Right kidney (tissue), 1 donor: ENCODE measurements around the gene SS18.

Experiments
- DNase-seq: peaks from one replicate; pipeline ENCODE4 v3.0.0-alpha.2; 2016

SS18 gene

GRCh38 chr18:26073758-26074157, 16.7 kb downstream of the SS18 start:
- DNase-seq: no peak

- no peak for DNase-seq
These were observed 18.7 kb downstream of the SS18 start for GRCh38 chr18:26071725-26072124.

DNA sequence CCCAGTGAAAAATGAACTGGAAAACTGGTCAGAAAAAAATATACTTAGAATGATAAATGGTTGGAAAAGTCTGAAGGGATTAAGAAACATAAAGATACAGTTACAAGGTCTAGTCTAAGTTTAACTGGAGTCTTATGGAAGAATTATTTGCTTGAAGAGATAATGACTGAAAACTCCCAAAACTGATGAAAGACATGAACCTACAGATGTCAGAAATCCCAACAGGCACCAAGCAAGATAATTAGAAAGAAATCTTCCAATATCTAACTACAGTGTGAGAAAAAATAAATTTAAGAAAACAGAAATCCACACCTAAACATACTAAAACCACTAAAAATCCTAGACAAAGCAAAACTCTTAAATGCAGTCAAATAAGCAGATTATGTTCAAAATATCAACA, 19.4 kb downstream of the SS18 start:
- DNase-seq: no peak

GRCh38 chr18:26059357-26059756, 31.1 kb downstream of the SS18 start:
- DNase-seq: no peak

GRCh38 chr18:26057344-26057773, 33.1 kb downstream of the SS18 start:
- DNase-seq: no peak

GRCh38 chr18:26056291-26056690, 34.1 kb downstream of the SS18 start:
- no peak for DNase-seq

DNA sequence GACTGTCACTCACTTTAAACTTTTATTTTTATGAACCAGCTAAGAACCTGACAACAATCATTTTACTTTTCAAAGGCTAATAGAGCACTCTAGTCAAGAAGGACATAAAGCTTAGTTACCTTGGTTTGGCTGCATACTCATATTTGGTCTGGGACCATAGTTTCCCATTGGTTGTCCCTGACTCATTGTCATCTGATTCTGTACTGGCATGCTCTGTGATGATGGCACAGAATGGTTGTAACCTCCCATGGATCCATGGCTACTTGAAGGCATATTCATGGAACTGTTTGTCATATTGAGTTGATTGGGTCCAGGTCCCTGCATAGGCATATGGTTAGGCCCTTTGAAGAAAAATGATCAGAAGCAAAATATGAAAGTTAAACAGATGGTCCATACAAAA, 37.9 kb downstream of the SS18 start:
- no peak for DNase-seq

GRCh38 chr18:26051843-26052242, 38.6 kb downstream of the SS18 start:
- DNase-seq: no peak

- no peak for DNase-seq
These were observed 43.9 kb downstream of the SS18 start for GRCh38 chr18:26046419-26047077.

GRCh38 chr18:26044807-26045206, 45.6 kb downstream of the SS18 start:
- DNase-seq: no peak

GRCh38 chr18:26040051-26040656, 50.3 kb downstream of the SS18 start:
- DNase-seq: no peak

- no peak for DNase-seq
These were observed 51.2 kb downstream of the SS18 start for GRCh38 chr18:26039203-26039602.

GRCh38 chr18:26036635-26037034, 53.8 kb downstream of the SS18 start:
- no peak for DNase-seq

DNA sequence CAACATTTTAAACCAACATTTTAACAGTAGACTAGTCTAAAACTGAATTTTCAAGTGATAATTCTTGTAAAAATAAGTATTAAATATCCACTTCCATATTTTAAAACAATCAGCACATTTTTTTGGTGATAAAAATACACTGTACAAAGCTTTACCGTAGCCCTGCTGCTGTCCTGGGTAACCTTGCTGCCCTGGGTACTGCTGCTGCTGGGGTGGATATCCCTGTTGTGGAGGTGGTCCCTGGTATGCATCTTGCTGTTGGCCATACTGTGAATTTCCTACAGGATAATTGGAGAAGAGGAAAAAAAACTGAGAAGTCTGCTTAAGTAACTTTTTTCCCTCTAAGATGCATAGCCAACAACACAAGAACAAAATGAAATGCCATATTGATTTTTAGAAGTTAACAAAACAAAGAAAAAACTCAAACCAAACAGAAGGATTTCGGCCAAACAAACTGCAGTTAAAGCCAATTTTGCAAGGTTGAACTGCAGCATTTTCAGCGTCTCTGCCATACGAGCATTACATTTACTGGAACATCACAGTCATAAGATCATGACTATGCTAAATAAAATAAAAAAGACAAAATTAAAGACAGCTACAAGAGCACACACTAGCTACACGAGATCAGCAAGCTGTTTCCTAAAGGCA, 55.4 kb downstream of the SS18 start:
- DNase-seq: no peak

GRCh38 chr18:26022585-26022984, 67.8 kb downstream of the SS18 start:
- no peak for DNase-seq

GRCh38 chr18:26021061-26021754, 69.2 kb downstream of the SS18 start:
- DNase-seq: no peak

GRCh38 chr18:26017929-26018328, 72.5 kb downstream of the SS18 start:
- DNase-seq: no peak

DNA sequence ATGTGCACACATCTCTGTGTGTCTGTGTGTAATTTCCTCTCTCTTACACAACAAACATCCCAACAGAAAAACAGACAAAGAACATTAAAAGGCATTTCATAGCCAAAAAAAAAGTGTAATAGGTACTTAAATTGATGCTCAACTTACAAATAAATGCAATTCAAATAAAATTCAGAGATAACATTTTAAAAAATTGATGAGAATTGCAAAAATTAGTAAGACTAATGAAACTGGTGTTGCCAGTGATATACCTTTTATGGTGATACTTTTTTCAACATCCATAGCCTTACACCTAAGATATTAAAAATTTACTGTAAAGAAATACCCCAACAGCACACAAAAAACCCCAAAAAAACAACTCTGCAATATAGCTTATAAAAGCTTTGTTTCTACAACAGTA, 76.0 kb downstream of the SS18 start:
- no peak for DNase-seq

DNA sequence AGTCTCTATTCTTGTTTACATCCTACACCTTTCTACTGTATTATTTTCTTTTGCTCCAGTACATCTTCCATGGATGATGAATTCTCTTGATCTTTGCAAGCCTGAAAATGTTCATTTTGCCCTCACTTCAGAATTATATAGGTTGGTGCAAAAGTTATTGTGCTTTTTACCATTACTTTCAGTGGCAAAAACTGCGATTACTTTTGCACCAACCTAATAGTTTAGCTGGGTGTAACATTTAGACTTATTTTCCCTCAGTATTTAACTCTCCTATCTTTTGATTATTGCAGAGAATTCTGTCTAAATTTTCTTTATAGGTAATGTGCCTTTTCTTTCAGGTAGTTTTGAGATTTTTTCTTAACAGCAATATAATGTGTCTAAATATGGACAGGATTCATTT, 81.8 kb downstream of the SS18 start:
- DNase-seq: no peak

DNA sequence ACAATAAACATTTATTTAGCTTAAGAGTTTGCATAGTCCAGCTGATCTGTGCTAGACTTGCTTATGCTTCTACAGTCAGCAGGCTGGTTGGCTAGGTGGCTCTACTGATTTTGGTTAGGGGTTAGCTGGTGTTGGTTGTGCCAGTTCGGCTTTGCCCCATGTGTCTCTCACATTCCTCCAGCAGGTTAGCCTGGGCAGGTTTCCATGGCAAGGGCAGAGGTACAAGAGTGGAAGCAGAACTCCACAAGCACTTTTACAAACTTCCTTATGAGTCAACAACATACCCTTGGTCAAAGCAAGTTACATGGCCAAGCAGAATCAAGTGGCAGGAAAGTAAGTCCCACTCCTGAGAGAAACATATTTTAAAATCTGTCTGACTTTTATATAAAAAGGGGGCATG, 82.3 kb downstream of the SS18 start:
- DNase-seq: no peak

DNA sequence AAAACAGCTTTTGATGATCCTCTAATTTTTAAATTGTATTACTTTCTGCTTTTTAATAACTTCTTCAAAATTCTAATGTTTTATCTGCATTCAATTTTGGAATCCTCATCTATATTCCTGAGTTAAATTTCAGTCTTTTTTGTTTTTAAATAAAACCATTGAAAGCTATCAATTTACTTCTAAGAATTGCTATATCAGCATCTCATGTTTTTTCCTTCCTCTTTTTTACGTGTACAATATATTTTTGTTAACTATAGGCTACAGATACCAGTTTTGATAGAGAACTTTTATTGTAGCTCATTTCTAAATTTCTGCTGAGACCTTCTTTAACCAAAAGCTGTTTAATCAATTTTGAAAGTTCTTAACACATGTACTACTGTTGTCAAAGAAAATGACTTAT, 84.5 kb downstream of the SS18 start:
- DNase-seq: no peak

- no peak for DNase-seq
These were observed 85.6 kb downstream of the SS18 start for GRCh38 chr18:26004832-26005231.

- no peak for DNase-seq
These were observed 86.6 kb downstream of the SS18 start for GRCh38 chr18:26003817-26004216.
